Activated T-cell treated with anti-CD3 and anti-CD28 coated beads for 4 hours (primary cell): ENCODE results near the gene CBX2.
A peak's percentile ranks its signal among the peaks of the same experiment; 100 is the strongest.
"Not testable (repeated sequence)": the region's sequence is repeated elsewhere in the genome, so short reads cannot be mapped to it uniquely, and the experiment has no call there.

Experiments used
- DNase-seq: peaks from one replicate; pipeline ENCODE4 v3.0.0-alpha.2; 2020

CBX2 gene

DNA sequence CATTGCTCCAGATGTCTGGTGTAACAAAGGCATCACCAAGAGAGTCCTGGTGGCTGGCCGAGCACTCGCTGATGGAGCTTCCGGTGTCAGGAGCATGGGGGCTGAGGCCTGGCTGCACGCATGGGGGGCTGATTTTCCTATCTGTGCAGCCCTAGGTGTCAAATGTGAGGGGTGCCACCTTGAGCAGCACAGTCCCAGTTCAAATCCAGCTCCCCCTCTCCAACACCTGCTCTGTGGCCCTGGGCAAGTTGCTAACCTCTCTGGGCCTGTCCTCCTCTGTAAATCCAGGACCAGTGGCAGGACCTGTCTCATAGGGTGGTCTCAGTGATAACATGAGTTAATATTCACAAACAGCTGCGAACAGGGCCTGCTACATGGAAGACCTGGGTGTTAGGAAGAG is 34.3 kb upstream of the CBX2 start:
- no peak for DNase-seq

DNA sequence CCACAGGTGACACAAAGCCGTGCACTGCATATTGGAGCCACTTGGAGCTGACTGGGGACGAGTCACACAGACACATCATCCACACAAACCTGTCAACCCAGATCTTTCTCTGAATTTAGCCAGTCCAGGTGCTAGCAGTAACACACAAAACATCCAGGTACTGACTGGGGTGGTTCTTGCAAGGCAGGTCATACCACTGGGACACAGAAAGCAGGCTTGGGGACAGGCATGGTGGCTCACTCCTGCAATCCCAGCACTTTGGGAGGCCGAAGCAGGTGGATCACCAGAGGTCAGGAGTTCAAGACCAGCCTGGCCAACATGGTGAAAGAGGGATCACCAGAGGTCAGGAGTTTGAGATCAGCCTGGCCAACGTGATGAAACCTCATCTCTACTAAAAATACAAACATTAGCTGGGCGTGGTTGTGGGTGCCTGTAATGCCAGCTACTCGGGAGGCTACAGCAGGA is 32.3 kb upstream of the CBX2 start:
- DNase-seq, result no peak

DNA sequence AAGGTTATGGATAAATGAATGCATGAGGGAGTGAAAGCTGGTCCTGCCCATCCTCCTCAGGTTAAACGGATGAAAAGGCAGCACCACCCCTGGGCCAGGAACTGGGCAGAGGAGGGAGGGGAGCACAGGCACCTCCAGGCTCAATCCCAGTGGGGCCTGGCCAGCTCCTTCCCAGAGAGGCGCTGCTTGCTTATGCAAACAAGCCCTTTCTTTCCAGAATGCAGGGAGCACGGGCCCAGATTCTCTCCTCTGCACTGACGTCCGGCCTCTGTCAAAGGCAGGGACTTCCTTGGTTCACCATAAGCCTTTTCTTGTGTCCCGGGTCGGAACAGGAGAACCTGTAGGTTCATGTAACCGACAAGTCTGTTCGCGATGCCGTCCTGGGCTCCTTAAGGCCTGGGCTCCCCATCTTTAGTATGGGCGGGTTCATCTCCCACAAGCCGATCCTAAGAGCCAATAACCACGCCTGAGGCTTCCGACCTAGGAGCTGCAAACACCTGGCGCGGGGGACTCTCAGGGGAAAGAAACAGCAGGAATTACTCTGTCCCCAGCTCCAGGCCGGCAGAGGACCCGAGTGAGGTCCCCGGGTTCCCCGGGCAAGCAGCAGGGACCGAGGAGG is 30.9 kb upstream of the CBX2 start:
- no peak for DNase-seq

DNA sequence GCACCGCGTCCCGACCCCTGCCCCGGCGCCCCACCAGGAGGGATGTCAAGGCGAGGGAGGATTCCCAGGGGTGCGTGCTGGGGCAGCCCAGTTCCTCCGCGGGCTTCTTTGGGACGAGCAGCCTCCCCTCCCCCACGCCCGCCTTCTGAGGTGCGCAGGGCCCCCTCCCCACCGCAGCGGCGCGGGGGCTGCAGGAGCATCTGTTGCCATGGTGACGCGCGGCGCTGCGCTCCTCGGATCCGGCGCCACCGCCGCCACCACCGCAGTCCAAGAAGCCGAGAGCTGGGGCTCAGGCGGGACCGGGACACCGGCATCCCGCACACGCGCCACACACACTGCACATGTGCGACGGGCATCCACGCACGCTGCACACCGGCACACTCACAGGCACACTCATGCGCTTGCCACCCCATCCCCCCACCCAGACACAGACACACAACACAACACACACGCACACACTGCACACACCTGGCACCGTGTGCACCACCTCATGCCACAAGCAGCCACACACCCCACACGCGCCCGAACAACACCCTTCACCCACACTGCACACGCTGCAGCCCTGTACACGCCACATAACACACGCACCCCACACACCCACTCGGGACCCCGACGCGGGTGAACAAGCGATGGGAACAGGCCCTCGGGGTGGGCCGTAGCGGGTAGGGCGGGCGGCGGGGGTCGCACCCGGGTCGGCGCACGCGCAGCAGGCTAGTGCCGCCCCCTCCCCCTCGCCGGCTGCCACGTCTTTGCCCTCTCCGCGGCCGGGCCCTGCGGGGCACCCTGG is 30.2 kb upstream of the CBX2 start:
- no peak for DNase-seq

DNA sequence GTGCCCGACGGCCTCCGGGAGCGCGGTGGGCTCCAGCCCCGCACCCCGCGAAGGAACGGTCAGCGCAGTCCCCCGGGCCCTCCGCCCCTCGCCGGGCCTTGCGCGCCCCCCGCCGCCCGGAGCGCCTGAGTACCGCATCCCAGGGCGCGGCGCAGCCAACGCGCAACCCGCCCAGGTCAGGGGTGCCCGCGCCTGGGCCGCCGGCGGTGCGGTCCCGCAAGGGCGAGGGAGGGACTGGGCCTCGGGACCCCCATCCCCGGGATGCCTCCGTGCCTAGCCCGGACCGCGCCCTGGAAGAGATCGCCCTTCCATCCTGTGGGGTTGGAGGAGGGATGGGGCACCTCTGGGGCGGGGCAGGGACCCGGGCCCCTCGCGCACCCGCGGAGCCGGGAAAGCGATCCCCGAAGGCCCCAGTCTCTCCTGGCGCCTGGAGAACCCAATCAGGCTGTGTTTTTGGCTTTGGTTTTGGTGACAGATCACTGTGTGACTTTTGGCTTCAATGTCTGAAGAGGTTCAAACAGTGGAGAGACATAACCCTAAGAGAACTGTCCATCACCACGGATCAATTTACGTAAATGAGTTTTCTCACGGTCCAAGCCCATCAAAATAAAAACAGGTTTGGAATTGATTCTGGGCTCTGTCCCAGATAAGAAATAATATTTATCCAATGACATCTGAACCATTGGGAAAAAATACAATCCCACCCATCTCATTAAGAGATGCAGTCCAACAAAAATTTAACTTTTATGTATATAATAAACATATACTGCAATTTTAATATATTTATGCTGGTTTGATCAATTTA is 29.5 kb upstream of the CBX2 start:
- no peak for DNase-seq

DNA sequence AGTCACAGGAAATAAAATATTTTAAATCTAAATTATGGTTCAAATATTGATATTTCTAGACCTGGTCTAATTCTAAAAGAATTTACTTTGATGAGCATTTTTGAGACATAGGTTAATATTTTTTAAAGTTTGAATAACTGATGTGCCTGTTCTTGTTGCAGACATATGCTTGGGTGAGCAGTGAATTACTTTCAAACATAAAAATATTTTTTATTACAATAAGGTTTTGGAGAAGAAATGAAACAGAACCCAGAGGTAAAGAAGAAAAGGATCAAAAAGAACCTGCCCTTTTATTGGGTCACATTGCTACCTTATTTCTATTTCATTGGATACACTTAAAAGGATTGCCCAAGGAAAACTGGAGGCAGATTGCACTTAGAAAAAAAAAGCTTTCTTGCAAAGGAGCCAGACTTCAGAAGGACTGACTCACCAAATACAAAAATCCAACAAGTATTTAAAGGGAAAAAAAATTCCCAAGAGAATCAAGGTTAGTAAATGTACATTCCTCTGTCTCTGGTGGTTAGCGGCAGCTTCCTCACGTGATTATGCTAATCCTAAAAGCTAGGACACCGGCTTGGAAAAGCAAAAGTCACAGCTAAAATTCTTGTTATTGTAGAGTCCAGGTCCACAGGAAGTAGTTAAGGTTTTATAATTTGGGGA is 28.7 kb upstream of the CBX2 start:
- DNase-seq, result no peak

DNA sequence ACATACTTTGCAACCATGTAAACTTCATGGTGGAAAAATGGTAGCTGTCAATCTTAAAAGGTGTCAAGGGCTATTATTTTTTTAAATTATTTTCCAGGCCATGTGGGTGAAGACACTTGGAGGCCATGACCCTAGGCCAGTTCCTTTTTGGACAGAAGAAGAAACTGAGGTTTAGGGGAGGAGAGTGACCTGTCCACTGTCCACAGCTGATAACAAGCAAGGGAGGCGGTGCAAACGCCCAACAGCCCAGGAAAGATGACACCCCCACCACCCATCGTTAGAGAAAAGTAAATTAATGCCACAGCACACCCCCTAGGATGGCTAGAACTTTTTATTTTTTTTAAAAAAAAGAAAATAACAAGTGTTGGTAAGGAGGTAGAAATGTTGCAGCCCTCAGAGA is 28.0 kb upstream of the CBX2 start:
- no peak for DNase-seq

DNA sequence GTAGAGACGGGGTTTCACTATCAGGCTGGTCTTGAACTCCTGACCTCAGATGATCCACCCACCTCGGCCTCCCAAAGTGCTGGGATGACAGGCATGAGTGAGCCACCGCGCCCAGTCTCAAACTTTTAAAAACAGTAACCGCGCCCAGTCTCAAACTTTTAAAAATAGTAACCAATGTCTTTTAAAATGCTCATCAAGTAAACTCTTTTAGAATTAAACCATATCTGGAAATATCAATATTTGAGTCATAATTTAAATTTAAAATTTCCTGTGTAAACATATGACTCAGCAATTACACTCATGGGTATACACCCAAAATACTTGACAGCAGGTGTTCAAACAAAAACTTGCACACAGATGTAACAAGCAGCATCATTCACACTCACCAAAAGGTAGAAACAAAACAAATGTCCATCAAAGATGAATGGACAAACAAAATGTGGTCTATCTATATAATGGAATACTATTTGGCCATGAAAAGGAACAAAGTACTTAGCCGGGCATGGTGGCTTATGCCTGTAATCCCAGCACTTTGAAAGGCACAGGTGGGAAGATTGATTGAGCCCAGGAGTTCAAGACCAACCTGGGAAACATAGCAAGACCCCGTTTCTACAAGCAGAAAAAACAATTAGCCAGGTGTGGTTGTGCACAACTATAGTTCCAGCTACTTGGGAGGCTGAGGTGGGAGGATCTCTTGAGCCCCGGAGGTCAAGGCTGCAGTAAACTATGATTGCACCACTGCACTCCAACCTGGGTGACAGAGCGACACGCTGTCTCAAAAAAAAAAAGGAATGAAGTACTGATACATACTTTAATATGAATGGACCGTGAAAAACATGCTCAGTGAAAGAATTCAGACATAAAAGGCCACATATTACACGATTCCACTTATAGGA is 27.1 kb upstream of the CBX2 start:
- no peak for DNase-seq

DNA sequence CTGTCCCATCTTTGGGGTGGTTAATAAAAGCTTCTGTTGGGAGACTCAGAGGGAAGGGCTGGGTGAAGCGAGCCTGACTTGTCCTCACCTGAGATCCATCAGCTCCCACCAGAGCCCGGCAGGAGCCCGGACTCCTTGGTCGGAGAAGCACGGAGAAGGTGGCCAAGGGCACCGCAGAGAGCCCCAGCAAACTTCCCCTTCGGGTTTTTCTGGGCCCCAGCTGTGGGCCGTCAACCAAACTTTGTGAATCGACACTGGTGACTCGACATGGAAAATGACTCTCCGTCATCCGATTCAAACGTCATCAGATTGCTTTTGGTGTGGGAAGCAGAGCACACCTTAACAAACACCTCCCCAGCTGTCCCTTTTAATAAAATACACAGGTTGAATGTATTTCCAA is 25.8 kb upstream of the CBX2 start:
- DNase-seq, result peak; percentile 28

DNA sequence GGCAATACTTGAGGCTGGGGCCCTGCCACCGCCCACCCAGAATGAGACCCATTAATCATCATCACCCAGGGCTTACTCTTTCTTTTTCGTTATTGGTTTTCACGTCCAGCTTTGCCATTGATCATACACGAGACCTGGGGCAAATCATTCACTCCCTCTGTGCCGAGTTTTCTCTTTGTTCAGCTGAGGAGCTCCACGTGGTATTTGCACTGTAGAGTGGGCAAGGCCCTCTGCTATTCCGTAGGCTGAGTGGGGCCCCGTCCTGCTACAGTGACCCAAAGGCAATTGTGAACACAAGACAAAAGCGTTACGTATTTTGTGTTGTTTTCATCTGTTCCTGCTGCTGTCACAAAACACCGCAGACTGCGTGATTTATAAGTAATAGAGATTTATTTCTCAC is 23.6 kb upstream of the CBX2 start:
- DNase-seq, result no peak

DNA sequence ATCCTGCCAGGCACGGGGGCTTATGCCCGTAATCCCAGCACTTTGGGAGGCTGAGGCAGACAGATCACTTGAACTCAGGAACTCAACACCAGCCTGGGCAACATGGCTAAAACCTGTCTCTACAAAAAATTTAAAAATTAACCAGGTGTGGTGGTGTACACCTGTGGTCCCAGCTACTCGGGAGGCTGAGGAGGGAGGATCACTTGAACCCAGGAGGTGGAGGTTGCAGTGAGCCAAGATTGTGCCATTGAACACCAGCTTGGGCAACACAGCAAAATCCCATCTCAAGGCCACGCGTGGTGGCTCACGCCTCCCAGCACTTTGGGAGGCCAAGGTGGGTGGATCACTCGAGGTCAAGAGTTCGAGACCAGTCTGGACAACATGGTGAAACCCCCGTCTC is 23.0 kb upstream of the CBX2 start:
- not testable (repeated sequence) for DNase-seq

DNA sequence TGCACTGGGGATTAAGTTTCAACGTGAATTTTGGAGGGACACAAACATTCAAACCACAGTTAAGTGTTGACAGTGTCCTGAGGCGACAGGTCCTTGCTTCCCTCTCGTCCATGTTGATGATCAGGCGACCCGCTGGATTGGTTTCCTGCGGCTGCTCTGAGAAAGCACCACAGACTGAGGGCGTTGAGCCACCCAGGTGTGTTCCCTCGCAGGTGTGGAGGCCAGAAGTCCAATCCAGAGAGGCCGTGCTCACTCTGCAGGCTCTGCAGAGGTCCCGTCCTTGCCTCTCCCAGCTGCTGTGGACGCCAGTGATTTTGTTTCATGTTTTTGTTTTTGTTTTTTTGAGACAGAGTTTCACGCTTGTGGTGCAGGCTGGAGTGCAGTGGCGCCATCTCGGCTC is 22.4 kb upstream of the CBX2 start:
- no peak for DNase-seq

DNA sequence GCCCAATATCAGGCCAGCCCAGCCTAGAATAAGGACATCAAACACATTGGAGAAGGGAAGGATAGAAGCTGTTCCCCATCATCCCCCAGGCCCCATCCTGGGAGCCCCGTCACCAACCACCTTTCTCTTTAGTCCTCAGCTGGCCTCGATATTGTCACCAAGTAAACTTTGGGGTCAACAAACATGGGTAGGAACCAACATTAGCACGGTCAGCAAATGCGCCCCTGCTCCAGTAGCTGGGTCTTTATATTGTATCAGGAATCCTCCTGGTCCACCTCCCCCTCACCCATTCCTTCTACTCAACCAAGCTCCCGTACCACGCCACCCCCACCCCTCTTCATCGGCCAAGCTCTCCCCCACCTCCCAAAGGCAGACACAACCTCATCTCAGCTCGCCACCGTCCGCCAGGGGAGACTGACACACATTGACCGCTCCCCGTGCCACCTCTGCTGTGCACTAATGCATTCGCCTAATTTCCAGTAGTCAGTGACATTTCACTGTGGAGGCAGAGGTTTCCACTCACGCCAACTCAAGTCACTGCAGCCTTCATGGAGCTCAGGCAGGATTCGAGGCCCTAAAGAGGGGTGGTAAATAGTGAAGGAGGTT is 20.7 kb upstream of the CBX2 start:
- no peak for DNase-seq

DNA sequence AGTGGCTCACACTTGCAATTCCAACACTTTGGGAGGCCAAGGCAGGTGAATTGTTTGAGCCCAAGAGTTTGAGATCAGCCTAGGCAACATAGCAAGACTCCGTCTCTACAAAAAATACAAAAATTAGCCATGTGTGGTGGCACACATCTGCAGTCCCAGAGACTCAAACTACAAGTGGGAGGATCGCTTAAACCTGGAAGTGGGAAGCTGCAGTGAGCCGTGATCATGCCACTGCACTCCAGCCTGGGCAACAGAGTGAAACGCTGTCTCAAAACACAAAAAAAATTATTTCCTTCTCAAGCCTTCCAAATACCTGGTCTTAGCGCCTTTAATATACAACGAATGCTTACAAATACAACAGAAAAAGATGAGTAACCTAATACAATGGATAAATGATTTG is 19.7 kb upstream of the CBX2 start:
- no peak for DNase-seq

DNA sequence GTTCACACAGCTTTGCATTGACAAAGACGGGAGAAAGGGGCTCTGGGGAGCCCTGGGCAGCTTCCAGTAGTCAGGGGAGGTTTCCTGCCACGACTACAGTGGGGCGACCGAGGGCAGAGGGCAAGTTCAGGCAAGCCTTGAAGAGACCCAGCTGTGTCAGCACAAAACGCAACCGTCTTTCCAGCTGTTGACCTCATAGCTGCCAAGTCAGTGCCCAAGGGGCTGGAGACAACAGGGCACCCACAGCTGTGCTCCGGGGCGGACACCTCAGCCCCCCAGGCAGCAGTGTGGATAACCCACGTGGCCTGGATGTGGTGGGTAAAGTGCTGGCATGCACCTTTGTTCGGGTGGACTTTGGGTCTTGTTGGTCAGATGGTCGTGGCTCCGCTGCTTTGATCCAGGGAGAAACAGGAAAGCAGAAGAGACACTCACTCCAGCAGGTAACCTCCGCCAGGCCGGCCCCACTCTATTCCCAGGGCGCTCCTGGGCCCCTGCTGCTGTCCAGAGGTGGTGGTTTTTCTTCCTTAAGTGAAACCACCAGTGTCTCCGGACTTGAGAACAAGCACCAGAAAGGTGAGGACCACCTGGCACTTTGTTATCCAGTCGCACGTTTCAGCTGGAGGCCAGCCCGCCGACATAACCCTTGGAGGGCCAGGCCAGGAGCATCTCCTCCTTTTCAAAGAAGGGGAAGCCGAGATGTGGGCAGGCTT is 17.6 kb upstream of the CBX2 start:
- no peak for DNase-seq

DNA sequence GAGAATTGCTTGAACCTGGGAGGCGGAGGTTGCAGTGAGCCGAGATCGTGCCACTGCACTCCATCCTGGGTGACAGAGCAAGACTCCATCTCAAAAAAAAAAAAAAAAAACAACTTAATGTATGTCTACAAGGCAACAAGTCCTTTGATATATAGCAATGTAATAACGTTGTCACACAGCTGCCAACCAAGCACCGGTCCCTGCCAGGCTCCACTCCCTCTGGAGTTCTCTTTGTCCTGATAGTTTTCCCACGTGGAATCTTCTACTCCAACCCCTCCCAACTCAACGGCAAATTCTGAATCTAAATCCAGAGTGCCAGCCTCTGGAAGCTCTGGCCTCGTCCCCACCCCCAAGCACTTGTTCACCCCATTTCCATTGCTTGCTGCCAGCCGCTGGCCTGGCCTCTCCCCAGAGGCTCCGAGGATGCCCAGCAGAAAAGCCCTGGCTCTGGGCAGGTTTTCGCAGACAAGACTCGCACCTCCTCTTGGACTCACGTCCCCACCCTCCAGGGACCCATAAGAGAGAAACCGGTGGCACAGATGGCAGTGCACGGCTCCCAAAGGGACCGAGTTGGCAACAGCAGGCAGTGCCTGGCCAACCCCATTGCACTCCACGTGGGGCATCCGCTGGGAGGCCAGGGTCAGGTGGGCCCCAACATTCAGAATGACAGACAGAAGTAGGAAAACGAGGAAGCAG is 15.9 kb upstream of the CBX2 start:
- DNase-seq, result no peak

DNA sequence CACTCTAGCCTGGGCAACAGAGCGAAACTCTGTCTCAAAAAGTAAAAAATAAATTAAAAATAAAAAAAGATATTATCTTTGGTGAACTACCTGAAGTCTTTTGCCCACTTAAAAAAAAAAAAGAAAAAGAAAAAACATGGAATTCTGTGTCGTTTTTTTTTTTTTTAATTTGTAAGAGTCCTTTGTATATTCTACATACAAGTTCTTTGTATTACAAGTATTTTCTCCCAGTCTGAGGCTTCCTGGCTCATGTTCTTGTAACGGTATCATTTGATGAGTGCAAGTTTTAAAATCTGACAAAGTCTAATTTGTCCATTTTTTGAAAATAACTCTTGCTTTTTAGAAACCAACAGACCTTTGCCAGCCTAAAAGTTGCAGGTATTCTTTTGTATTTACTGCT is 12.2 kb upstream of the CBX2 start:
- no peak for DNase-seq

DNA sequence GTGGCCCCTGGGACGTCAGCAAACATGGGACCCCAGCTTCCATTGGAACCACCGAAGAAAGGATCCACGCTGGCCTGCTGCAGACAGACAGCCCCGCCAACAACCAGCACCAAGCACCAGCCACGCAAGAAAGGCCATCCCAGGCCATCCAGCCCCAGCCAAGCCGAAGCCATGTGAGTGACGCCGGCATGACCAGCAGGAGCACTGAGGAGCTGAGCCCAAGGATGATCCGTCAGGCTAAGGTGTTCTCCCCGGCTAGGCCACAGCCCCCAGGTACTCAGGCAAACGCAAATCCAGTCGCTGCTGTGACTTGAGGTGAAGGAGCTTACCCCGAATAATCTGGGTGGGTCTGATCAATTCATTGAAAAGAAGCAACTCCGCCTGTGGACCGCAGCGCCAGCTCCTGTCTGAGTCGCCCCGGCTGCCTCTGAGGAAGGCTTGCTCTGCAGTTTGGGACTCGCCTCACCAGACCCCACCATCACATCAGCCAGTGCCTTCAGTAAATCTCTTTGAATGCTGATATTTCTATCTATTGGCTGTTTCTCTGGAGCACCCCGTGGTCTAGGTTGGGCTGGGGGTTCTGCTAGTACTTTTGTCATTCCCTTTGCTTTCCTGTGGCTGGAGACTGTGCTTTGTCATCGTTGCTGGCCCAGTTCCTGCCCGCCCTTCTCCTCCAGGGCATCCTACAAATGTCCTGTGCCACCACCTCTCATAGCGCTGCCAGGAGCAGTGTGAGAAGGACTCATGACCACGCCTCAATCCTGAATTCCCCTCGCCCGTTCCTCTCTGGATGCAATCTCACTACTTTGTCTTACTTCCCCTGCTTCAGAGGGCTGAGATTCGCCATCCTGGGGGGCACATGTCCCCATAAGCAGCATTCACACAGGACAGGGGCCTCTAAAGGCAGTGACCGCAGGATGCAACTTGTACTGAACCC is 8.1 kb upstream of the CBX2 start:
- DNase-seq, result no peak

DNA sequence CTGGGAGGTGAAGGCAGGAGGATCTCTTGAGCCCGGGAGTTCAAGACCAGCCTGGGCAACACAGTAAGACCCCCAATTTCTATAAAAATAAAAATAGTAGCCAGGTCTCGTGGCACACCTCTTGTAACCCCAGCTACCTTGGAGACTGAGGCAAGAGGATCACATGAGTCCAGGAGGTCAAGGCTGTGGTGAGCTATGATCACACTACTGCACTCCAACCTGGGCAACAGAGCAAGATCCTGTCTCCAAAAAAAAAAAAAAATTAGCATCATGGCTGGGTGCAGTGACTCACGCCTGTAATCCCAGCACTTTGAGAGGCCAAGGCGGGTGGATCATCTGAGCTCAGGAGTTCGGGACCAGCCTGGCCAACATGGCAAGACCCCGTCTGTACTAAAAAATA is 6.7 kb upstream of the CBX2 start:
- DNase-seq, result no peak
